OCI-LY7 (cell line): ENCODE results near the gene VWF. TPM values are rescaled to one million over a fixed set of nuclear protein-coding genes. Genes with fewer than 3 reads are reported as not detected.

Source experiments
- BruUV-seq: library from RNA; stranded (reverse); fragments of 400-500 nt; replicated peaks from 2 replicates; lab custom pipeline; 2021; lab: Mats Ljungman, UMichigan
- CTCF ChIA-PET: fragments of 300-600 bp; sonication (Branson Sonifier 250); formaldehyde crosslinking; loops from one replicate; lab custom pipeline; 2022; ENCODE audit warnings: antibody characterized with exemption; ENCODE audit not compliant: unreplicated experiment; lab: Charles Lee
- POLR2A ChIA-PET: fragments of 300-600 bp; sonication (Branson Sonifier 250); formaldehyde crosslinking; loops from one replicate; lab custom pipeline; 2022; ENCODE audit warnings: antibody characterized with exemption; lab: Charles Lee
- DNase-seq: peaks from one replicate; pipeline ENCODE4 v3.0.0-alpha.2; 2015; ENCODE audit warnings: low spot score
- H2AFZ ChIP-seq: fragments of 200-600 bp; sonication (generic), shearing (Covaris generic); 2 replicates; pipeline ENCODE4 v1.6.1; 2014; ENCODE audit warnings: mild to moderate bottlenecking, antibody characterized with exemption, low read length, moderate library complexity
- H3K27ac ChIP-seq: fragments of 200-600 bp; sonication (generic); 2 replicates; pipeline ENCODE4 v1.5.1; 2014; ENCODE audit warnings: mixed run types, low read depth, mild to moderate bottlenecking, moderate library complexity, low read length, inconsistent platforms; ENCODE audit not compliant: poor library complexity, severe bottlenecking
- H3K36me3 ChIP-seq: fragments of 200-600 bp; sonication (generic); 2 replicates; pipeline ENCODE4 v1.6.1; 2014; ENCODE audit warnings: mild to moderate bottlenecking, antibody characterized with exemption, low read length, moderate library complexity, mixed read lengths; ENCODE audit not compliant: insufficient read depth
- H3K4me1 ChIP-seq: fragments of 200-600 bp; sonication (generic); 2 replicates; pipeline ENCODE4 v1.5.1; 2014; ENCODE audit warnings: mild to moderate bottlenecking, low read length; ENCODE audit not compliant: insufficient read depth, poor library complexity, severe bottlenecking
- H3K4me2 ChIP-seq: fragments of 200-600 bp; sonication (generic); 2 replicates; pipeline ENCODE4 v1.6.1; 2014; ENCODE audit warnings: mild to moderate bottlenecking, low read length
- H3K4me3 ChIP-seq: fragments of 200-600 bp; sonication (generic); 2 replicates; pipeline ENCODE4 v1.5.1; 2014; ENCODE audit warnings: mild to moderate bottlenecking, low read depth, low read length; ENCODE audit not compliant: poor library complexity, severe bottlenecking
- H3K79me2 ChIP-seq: fragments of 200-600 bp; sonication (generic); 2 replicates; pipeline ENCODE4 v1.6.1; 2016; ENCODE audit warnings: low read depth, mild to moderate bottlenecking, low read length, moderate library complexity, mixed read lengths; ENCODE audit not compliant: insufficient read depth
- H3K9me2 ChIP-seq: fragments of 200-600 bp; sonication (generic); 2 replicates; pipeline ENCODE4 v1.6.1; 2016; ENCODE audit warnings: mild to moderate bottlenecking, low read length, mixed read lengths; ENCODE audit not compliant: insufficient read depth
- H3K9me3 ChIP-seq: fragments of 200-600 bp; sonication (generic); 2 replicates; pipeline ENCODE4 v1.6.1; 2014; ENCODE audit warnings: mild to moderate bottlenecking, mixed run types, low read length, mixed read lengths
- H4K20me1 ChIP-seq: fragments of 200-600 bp; sonication (generic); 2 replicates; pipeline ENCODE4 v1.6.1; 2014; ENCODE audit warnings: mild to moderate bottlenecking, antibody characterized with exemption, low read length, moderate library complexity, mixed read lengths; ENCODE audit not compliant: insufficient read depth
- EZH2phosphoT487 ChIP-seq: fragments of 200-600 bp; sonication (generic); IDR thresholded peaks from 2 replicates; pipeline ENCODE4 v1.6.1; 2018; ENCODE audit warnings: low read depth, borderline replicate concordance, mild to moderate bottlenecking, mixed run types, antibody characterized with exemption, low read length, moderate library complexity, mixed read lengths
- intact Hi-C: fragments of 100-400 bp; cut with micrococcal nuclease; formaldehyde crosslinking; loops from one replicate; pipeline ENCODE4 v1.10.0; 2022; ENCODE audit not compliant: unreplicated experiment
- total RNA-seq, 2 experiments: library from RNA; depleted of rRNA in 1 of 2; stranded (reverse); fragments of >200 nt in 1 of 2; shearing (Covaris generic) in 1 of 2; gene quantifications; 2 replicates each; pipeline ENCODE4 v1.2.3, GENCODE V29; 2014 to 2022
- TF ChIP-seq, protein P1 (sequence below): fragments of 200-600 bp; sonication (generic); conservative IDR thresholded peaks from 2 replicates; pipeline ENCODE4 v1.5.1; 2014; ENCODE audit warnings: mild to moderate bottlenecking, antibody characterized with exemption, low read length, moderate library complexity, mixed read lengths

The VWF gene
- total RNA-seq, 2 experiments from 2014 or later, result 0.32 TPM; not detected in 1

GRCh38 chr12:6088921-6089747 lies 35.3 kb downstream of the VWF start:
- POLR2A ChIA-PET, result interaction anchor here (1.0 kb wide), 1 partner anchor 78 kb away, joined by 5 read pairs; no protein-coding TSS in a partner anchor
- H3K4me2 ChIP-seq, result no peak overlapping the region

GRCh38 chr12:6086316-6086715 lies 38.2 kb downstream of the VWF start:
- CTCF ChIA-PET, result no interaction called here
- intact Hi-C loops, result no loop called here
- Histone ChIP-seq H3K36me3 (no peaks in the 10 kb centered on the region), H3K4me3 (no peak overlapping the region), H3K9me2 (no peaks in the 10 kb centered on the region), H3K4me2 (no peak overlapping the region), H3K79me2 (no peaks in the 10 kb centered on the region), H3K27ac (no peak overlapping the region), H4K20me1 (no peaks in the 10 kb centered on the region), H2AFZ (no peak overlapping the region), H3K9me3 (no peaks in the 10 kb centered on the region), H3K4me1 (no peaks in the 10 kb centered on the region)
- TF ChIP-seq, protein P1, sequence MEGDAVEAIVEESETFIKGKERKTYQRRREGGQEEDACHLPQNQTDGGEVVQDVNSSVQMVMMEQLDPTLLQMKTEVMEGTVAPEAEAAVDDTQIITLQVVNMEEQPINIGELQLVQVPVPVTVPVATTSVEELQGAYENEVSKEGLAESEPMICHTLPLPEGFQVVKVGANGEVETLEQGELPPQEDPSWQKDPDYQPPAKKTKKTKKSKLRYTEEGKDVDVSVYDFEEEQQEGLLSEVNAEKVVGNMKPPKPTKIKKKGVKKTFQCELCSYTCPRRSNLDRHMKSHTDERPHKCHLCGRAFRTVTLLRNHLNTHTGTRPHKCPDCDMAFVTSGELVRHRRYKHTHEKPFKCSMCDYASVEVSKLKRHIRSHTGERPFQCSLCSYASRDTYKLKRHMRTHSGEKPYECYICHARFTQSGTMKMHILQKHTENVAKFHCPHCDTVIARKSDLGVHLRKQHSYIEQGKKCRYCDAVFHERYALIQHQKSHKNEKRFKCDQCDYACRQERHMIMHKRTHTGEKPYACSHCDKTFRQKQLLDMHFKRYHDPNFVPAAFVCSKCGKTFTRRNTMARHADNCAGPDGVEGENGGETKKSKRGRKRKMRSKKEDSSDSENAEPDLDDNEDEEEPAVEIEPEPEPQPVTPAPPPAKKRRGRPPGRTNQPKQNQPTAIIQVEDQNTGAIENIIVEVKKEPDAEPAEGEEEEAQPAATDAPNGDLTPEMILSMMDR, result no peak
- no peak for TF ChIP-seq EZH2phosphoT487
- no TSS peak for BruUV-seq
- DNase-seq, result no peak
- POLR2A ChIA-PET, result no interaction called here

More at GRCh38 chr12:6088921-6089747, 35.3 kb downstream of the VWF start:
- TF ChIP-seq EZH2phosphoT487, result no peak
- TF ChIP-seq, protein P1, result no peak
- intact Hi-C loops, result no loop called here
- Histone ChIP-seq H3K36me3 (no peaks in the 10 kb centered on the region), H3K4me3 (no peak overlapping the region), H3K79me2 (no peaks in the 10 kb centered on the region), H2AFZ (no peak overlapping the region), H3K4me1 (no peaks in the 10 kb centered on the region), H3K27ac (no peak overlapping the region), H4K20me1 (no peaks in the 10 kb centered on the region), H3K9me3 (no peaks in the 10 kb centered on the region), H3K9me2 (no peaks in the 10 kb centered on the region)
- CTCF ChIA-PET, result no interaction called here
- DNase-seq, result no peak
- BruUV-seq, result no TSS peak

DNA sequence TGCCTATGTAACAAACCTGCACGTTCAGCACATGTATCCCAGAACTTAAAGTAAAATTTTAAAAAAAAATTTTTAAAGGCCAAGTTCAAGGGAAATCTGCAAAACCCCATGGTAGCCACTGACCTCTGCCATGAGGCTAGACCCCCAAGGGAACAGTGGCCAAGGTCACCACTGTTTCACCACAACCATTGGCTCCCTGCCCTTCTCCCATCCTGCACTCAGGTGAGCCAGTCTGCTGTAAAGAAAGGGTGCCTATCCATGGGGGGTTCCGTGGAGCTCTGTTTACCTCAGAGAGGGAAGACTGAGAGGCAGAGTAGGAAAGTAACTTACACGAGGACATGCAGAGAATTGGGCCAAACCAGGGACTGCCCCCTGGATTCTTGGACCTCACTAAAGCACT lies 38.6 kb downstream of the VWF start:
- Histone ChIP-seq H3K9me3 (no peaks in the 10 kb centered on the region), H3K36me3 (no peaks in the 10 kb centered on the region), H3K9me2 (no peaks in the 10 kb centered on the region), H3K4me1 (no peaks in the 10 kb centered on the region), H3K79me2 (no peaks in the 10 kb centered on the region), H3K4me3 (no peak overlapping the region), H3K27ac (no peak overlapping the region), H3K4me2 (no peak overlapping the region), H2AFZ (no peak overlapping the region), H4K20me1 (no peaks in the 10 kb centered on the region)
- POLR2A ChIA-PET, result no interaction called here
- TF ChIP-seq, protein P1, result no peak
- no peak for TF ChIP-seq EZH2phosphoT487
- intact Hi-C loops, result no loop called here
- DNase-seq, result no peak
- CTCF ChIA-PET, result no interaction called here
- BruUV-seq, result no TSS peak
